ENCODE data around the gene KDM4B.
A peak's percentile ranks its signal among the peaks of the same experiment; 100 is the strongest.

KDM4B gene

DNA sequence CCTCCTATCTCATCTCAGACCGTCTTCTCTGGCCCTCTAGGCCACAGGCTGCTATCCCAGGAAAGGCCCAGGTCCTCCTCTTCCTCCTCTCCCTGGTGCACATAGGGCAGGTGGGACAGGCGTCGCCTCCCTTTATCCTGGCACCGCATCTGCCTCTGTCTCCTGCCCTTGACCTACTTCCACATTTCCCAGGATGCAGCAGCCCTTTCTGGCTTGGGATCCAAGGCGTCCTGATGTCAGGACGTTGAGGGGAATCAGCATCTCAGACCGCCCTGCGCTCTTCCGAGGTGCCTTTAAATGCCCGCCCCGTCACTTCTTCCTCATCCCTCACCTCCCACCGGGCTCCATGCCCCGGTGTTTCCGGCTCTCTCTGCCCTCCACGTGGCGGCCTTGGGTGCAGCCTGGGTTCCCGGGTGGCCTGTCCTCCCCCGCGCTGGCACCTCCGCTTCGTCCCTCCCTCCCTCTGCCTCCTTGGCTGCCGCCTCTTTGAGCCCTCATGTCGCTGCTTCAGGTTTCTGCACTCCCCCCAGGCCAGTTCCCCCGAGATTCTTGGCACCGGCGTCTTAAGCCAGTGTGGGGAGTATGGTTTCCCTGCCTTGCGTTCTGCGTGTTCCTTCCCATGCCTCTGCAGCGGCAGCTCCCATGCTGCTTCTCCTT lies 66.3 kb downstream of the KDM4B start:
- no peak for DNase-seq (ENCODE audit: low read depth)

DNA sequence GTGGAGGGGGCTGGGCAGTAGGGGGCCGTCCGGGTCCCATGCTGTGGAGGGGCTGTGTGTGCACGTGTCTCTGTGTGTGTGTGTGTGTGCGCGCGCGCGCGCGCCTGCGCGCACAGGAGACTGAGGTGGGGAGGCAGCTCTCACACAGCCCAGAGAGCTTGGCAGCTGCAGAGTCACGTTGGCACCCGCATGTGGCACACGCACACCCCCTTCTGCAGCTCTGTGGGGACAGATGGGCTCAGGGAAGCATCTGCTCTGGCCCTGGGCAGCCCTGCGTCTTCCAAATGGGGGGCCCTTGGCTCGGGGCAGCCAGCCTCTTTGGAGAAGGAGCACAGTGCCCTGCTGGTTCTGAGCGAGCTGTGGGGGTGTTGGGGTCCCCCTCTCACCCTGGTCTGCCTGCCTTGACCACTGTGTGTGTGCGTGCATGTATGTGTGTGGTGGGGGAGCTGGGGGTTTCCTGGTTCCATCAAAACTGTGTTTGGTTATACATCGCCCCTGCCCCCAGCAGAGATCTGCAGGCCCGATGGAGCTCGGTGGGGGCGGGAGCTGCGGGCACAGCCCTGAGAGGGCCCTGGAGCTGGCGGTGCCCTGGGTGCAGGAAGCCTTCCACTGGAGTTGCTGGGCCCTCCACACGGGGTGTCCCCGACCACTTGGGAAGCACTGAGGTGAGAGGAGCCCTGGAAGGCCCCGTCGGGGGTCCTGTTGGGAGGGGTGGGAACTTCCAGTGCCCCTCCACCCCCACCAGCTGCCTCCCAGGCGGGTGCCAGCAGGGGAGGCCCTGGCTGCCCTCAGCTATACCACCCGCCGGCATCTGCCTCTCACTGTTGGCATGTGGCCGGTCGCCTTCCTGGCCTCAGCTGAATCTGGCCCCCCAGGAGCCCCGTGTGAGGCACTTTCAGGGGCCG lies 67.1 kb downstream of the KDM4B start:
- no peak for DNase-seq (ENCODE audit: low read depth)

DNA sequence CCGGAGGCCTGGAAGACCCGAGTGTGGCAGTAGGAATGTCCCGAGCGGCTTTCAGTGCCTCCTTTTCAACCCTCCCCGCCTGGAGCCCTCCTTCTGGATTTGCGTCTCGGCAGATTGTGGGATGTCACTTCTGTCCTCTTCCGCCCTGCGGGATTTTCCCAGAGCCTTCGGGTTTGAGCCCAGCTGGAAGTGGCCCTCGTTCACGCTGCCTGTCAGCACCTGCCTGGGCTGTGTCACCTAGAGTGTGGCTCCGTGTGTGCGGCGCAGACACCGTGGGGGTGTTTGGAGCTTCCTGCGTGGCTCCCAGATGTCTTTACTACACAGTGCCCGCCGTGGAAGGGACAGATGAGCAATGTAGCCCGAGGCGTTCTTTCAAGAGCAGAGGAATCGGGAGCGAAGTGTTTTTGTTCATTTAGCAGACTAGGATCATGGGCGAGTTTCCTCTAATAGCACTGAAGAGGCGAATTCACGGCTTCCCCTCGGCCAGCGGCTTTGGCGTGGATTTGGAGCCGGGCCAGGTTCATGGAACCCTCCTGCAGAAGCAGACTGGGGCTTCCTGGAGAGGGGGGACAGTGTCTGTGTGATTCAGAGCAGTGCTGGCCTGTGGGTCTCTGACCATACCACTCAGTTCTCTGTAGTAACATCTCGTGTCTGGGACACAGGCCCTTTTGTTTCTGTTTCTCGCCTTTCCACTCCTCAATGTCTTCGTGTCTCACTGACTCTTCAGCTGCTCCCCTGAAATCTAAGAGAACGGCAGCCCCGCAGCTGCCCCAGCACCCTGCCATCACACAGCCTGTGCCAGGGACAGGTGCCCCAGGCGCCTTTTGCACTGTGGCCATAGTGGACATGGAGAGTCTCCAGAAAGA lies 68.0 kb downstream of the KDM4B start:
- DNase-seq (ENCODE audit: low read depth): no peak

DNA sequence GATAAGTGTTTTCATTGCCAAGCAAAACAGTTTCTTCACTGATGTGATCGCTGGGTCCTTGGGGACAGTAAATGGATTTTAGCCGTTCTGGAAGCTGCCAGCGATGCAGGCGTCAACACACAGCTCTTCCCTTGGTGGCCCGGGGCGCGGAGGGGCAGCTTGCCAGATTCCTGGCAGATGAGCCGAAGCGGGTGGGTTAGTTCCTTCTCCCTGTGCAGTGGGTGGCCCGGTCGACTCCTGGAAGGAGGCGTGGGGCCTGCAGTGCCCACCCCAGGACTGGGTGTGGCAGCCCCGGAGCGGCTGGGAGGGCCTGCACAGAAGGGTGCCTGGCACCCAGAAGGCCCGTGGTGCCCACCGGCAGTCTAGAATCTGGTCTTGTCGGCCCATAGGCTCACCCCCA lies 69.0 kb downstream of the KDM4B start:
- no peak for DNase-seq (ENCODE audit: low read depth)

DNA sequence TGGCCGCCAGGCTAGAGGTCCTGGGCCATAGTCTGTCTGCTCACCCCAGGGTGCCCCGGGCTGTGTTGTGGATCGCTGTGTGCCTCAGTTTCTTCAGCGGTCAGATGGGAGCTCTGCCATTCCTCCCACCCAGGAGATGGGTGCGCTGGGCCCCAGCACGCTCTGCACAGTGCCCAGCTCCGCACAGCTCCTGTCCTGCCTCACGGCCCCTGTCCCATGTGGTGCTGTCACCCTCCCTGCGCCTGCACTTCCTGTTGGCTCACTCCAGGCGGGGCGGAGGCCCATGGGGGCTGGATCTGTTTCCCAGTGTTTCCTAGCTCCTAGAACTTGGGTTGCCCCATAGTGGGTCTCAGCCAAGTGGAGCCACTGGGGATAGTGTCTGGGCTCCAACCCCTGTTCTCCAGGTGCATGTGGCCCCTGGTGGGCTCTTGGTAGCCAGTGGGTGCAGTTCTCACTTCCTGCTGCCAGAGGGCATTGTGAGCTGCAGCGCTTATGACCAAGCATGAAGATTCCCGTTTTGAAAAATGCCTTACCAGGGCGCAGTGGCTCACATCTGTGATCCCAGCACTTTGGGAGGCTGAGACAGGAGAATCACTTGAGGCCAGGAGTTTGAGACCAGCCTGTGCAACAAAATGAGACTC lies 69.8 kb downstream of the KDM4B start:
- no peak for DNase-seq (ENCODE audit: low read depth)

DNA sequence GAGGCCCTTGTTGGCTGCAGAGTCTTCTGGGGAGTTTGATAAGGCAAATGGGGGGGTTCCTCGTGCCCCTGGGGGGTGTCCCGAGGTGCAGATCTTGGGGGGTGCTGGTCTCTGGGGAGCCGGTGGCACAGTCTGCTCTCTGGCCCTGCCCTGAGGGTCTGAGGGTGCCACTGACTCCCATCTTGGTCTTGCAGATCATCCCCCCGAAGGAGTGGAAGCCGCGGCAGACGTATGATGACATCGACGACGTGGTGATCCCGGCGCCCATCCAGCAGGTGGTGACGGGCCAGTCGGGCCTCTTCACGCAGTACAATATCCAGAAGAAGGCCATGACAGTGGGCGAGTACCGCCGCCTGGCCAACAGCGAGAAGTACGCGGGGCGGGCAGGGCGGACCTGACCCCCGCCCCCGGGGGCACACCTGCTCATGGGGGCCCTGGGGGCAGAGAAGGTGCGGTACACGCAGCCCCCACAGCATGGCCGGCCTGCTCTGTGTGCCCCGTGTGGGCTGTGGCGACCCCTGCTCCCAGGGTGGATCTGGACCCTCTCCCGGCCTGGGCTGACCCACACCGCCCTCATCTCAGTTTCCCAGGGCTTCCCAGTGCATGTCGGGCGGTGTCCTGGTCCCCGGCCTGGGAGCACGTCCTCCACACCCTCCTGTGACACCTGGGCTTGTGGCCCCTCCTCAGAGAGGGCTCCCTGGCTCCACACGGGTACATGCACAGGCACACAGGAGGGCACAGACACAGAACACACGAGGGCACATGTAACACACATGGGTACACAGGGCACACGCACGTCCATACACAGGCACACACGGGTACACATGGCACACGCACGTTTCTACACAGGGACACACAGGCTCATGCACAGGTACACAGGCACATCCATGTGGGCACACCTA lies 71.0 kb downstream of the KDM4B start:
- no peak for DNase-seq (ENCODE audit: low read depth)

DNA sequence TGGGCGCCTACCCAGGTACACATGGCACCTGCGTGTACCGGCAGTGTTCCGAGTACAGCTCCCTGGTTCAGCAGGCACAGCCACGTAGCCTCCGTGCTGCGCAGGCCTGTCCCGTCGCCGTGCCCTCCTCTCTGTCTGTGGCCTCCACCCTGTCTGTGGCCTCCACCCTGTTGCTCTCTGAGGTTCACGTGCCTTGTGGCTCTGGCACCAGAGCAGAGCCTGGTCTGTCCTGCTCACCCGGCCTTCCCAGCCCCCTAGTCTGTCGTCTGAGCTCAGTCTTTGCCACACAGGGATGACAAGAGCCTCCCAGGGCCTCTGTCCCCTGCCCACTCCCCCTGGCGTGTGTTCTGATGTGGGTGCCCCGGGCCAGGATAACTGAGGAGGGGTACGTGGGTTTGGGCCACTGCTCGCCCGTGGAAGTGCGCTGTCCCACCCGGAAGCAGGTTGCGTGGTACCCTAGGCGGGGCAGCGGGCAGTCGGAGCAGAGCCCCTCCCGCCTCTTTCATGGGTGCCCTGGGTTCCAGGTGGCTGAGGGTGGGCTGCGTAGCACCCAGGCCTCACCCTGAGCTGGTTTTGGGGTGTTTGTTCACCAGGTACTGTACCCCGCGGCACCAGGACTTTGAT lies 71.7 kb downstream of the KDM4B start:
- DNase-seq (ENCODE audit: low read depth): no peak

DNA sequence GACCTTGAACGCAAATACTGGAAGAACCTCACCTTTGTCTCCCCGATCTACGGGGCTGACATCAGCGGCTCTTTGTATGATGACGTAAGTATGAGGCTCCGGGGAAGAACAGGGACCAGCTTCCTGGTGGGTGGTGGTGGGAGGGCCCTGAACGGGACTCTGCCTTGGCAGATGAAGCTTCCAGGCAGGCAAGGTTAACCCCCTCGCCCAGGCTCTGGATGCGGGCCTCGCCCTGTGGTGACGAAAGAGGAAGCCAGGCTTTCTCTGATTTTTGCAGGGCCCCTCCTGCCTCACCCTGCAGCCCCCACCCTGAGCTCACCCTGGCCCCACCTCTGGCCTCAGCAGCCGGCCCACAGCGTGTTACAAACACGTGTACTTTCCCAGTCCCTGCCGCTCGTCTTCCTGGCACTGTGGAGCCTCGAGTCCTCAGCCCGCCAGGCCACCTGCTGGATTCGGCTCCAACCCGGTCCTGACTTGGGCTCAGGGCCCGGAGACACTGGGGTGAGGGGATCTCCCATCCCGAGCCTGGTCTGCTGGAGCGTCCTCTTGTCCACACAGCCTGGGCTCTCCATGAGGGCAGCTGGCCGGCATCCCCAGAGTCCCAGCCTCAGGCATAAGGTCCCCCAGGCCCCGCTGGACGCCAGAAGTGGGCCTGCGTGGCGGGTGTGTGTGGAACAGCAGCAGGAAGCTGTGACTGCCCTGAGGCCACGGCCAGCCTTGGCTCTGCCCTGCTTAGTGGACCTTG lies 72.4 kb downstream of the KDM4B start:
- no peak for DNase-seq (ENCODE audit: low read depth)

DNA sequence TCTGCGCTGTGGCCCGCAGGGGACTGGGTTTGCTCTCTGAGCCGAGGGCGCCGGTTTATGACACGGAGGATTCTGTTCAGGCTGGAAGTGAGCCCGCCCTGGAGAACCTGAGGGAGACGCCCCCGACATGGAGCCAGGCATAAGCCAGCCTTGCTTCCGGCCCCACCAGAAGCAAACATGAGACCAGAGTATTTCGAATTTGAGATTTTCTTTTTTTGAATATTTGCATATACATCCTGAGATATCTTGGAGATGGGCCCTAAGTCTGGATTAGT lies 72.9 kb downstream of the KDM4B start:
- DNase-seq (ENCODE audit: low read depth): no peak

DNA sequence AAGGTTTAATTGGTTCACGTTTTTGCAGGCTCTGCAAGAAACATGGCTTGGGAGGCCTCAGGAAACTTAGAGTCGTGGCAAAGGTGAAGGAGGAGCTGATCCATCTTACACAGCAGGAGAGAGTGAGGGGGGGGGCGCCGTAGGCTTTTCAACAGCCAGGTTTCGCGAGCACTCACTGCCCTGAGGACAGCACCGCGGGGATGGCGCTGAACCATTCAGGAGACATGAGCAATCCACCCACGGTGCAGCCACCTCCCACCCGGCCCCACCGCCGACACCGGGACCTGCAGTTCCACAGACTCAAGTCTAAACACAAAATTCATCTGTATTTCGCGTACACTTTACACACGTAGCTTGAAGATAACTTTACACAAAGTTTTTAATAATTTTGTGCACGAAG lies 73.6 kb downstream of the KDM4B start:
- no peak for DNase-seq (ENCODE audit: low read depth)

DNA sequence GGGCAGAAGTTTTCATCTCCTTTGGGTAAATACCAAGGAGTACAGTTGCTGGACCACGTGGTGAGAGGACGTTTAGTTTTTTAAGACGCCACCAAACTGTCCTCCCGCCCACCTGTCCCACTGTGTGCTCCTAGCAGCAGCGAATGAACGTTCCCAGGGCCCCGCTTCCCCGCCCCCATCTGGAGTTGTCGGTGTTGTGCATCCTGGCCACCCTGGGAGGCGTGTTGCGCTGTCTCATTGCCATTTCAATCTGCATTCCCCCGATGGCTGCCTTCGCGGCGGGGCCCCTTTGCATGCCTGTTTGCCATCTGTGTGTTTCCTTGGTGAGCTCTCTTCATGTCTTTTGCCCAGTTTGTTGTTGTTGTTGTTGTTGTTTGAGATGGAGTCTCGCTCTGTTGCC lies 76.1 kb downstream of the KDM4B start:
- DNase-seq (ENCODE audit: low read depth): no peak

DNA sequence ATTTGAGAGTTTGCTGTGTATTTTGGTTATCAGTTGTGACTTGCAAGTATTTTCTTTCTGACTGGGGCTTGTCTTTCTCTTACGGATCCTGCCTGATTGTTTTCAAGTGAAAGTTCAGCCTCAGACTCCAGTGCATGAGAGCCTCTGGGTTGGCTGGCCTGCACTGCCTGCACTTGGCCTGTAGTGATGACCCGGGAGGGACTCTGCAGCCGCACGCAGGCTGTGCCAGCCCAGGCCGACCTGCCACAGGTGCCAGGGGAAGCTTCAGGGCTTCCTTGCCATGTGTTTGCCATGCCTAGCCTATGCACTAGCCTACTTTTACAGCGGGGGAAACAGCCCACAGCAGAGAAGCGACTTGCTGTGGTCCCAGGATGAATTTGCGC lies 77.0 kb downstream of the KDM4B start:
- no peak for DNase-seq (ENCODE audit: low read depth)

DNA sequence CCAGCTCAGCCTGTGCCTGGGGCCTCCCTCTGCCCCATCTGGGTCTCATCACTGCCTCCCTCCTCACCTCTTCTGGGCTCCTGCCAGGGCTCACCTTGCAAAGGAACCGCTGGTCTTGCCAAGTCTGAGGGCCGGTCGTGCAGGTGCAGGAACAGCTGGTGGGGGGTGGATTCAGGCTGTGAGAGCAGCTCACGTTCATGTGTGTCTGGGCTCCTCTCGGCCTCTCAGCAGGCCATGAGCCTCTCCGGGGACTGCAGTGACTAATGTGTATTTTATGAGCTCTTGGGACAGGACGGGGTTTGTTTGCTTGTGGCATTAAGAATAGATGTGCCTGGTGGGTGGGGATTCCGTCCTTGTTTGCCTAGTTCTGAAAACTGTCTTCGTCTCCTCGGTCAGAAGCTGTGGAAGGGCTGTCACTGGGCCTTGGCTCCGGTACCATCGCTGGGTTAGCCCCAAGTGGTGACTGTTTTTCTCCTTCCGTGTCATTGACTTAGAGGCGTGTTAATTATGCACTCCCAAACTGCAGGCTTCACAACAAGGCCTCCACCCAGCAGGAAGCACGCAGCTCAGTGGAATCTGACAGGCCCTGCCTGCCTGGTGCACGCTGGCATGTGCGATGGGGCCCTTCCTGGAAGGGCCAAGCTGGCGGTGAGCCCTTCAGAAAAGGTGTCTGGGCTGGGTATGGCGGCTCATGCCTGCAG lies 77.6 kb downstream of the KDM4B start:
- no peak for DNase-seq (ENCODE audit: low read depth)

DNA sequence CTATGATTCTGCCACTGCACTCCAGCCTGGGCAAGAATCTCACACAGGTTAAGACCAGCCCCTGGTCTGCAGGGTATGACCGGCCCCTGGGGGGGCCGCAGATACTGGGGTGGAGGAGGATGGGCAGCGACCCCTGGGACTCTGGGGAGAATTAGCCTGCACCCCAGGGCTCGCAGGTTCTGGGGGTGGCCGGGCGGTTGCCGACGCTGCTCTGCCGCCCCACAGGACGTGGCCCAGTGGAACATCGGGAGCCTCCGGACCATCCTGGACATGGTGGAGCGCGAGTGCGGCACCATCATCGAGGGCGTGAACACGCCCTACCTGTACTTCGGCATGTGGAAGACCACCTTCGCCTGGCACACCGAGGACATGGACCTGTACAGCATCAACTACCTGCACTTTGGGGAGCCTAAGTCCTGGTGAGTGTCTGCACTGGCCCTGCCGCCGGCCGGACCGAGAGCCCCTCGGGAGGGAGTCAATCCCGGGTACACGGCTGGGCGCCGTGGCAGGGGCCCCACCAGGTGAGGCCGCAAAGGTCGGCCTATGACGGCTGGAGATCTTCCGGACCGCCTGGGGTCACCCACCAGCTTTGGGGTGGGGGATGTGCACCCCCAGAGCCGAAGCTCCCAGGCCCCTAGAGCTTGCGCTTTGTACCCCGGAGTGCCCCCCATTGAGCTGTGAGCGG lies 78.5 kb downstream of the KDM4B start:
- no peak for DNase-seq (ENCODE audit: low read depth)

DNA sequence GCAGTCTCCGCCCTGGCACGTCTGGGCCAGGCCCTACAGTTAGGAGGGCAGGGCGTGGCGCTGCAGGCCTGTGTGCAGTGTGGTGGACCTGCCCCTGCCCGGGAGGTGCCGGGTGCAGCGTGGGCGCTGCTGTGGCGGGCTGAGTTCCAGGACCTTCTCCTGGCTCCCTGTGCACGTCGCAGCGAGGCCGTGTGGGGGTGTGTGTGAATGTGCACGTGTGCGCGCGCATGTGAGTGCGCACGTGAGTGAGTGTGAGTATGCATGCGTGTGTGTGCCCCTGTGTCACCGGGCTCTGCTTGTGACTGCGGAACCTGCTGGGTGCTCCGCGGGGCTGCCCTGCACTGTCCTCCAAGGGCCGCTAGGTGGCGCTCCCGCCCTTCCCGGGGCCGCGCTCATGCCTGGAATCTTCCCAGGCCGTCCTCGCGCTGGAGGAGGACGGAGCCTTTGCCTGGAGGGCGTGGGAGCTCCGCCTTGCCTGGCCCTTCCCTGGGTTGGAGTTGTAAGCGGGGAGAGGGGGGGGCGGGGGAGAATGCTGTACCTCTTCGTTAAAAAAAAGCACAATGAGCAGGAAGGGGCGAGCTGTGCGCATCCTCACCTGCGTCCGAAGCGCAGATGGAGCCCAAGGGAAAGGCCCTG lies 79.3 kb downstream of the KDM4B start:
- peak; percentile 31 for DNase-seq (ENCODE audit: low read depth)

DNA sequence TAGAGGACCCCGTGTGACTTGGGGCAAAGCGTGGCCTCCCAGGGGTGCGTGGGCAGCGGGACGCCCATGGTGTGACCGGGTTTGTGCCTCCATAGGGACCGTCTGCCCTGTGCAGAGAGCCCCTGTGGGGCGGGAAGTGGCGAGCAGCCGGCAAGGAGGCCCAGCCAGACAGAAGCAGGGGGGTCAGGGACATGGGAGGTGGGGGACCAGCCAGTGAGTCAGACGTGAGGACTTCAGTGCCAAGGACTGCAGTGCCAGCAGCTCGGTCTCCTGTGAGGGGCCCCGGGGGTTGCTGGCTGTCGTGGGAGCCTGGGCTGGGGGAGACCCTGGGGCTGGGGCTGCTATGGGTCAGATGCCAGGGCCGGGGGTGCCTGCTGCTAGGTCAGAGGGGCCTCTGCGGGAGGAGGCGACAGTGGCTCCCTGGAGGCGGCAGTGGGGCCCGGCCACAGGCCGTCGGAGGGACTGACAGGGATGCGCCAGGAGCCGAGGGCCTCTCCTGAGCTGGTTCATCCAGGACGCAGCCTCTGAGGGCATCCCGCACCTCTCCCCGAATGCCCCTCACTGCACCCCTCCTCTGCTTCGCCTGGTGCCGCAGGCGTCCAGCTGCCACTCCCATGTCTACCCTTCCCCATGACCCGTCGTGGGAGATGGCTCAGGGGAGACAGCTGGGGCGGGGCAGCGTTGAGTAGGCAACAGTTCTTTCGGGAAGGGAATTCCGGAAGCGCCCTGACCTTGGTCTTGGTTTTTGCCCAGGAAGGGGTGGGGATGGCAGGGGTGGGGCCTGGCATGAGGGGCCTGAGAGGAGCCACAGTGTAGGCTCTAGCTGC lies 80.0 kb downstream of the KDM4B start:
- no peak for DNase-seq (ENCODE audit: low read depth)

DNA sequence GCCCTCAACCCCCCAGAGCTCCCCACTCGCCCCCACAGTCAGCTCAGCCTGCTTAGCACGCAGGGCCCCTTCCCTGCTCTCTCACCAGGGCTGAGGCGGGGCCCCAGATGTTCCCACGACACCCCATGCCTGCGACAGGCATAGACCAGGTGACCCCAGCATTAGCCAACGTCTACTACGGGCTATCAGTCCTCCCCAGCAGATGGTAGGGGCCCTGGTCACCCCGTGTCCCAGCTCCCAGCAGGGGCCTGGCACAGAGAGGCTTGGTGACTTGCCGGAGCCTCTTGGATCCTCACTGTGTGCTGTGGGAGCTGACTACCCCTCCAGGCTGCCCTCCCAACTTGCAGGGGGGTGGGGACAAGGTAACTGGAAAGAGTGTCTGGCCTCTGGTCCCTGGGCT lies 80.6 kb downstream of the KDM4B start:
- no peak for DNase-seq (ENCODE audit: low read depth)
